WERI-Rb-1 (cell line): ENCODE measurements around the gene EFCAB8.
"Not testable (repeated sequence)": the region's sequence is repeated elsewhere in the genome, so short reads cannot be mapped to it uniquely, and the experiment has no call there.

ENCODE experiments used
- DNase-seq: peaks from one replicate; pipeline ENCODE4 v3.0.0-alpha.2; 2020
- H3K27ac ChIP-seq: fragments of 250-450 bp; sonication (Bioruptor Pico); 2 replicates; pipeline ENCODE4 v1.5.1; 2020; ENCODE audit warnings: mild to moderate bottlenecking, moderate library complexity
- H3K27me3 ChIP-seq: fragments of 250-450 bp; sonication (Bioruptor Pico); 2 replicates; pipeline ENCODE4 v1.5.1; 2021; ENCODE audit warnings: mild to moderate bottlenecking, low read depth, moderate library complexity; ENCODE audit not compliant: insufficient read depth, severe bottlenecking
- H3K36me3 ChIP-seq: fragments of 250-450 bp; sonication (Bioruptor Pico); 2 replicates; pipeline ENCODE4 v1.5.1; 2020; ENCODE audit warnings: mild to moderate bottlenecking, moderate library complexity
- H3K4me3 ChIP-seq: 2 replicates; pipeline ENCODE4 v1.5.1; 2011; ENCODE audit warnings: low read depth, mild to moderate bottlenecking, control low read depth, low read length
- H3K9me3 ChIP-seq: fragments of 250-450 bp; sonication (Bioruptor Pico); 2 replicates; pipeline ENCODE4 v1.5.1; 2021; ENCODE audit warnings: mild to moderate bottlenecking, moderate library complexity; ENCODE audit not compliant: severe bottlenecking
- CTCF ChIP-seq: IDR thresholded peaks from 2 replicates; pipeline ENCODE4 v1.5.1; 2011; ENCODE audit warnings: low read depth, mild to moderate bottlenecking, control low read depth, inconsistent platforms, low read length

The EFCAB8 gene

DNA sequence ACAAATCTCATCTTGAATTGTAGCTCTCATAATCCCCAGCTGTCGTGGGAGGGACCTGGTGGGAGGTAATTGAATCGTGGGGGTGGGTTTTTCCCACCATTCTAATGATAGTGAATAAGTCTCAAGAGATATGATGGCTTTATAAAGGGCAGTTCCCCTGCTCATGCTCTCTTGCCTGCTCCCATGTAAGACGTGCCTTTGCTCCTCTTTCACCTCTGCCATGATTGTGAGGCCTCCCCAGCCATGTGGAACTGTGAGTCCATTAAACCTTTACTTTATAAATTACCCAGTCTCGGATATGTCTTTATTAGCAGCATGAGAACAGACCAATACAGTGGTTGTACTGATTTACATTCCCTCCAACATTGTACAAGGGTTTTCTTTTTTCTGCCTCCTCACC lies 75.9 kb downstream of the EFCAB8 start:
- no peak for DNase-seq
- H3K4me3 ChIP-seq, result no peak overlapping the region
- peaks cover 3% of the 10 kb centered on the region for H3K9me3 ChIP-seq
- no peak for TF ChIP-seq CTCF
- no peak overlapping the region for H3K27ac ChIP-seq
- no peaks in the 10 kb centered on the region for H3K36me3 ChIP-seq
- no peaks in the 10 kb centered on the region for H3K27me3 ChIP-seq

DNA sequence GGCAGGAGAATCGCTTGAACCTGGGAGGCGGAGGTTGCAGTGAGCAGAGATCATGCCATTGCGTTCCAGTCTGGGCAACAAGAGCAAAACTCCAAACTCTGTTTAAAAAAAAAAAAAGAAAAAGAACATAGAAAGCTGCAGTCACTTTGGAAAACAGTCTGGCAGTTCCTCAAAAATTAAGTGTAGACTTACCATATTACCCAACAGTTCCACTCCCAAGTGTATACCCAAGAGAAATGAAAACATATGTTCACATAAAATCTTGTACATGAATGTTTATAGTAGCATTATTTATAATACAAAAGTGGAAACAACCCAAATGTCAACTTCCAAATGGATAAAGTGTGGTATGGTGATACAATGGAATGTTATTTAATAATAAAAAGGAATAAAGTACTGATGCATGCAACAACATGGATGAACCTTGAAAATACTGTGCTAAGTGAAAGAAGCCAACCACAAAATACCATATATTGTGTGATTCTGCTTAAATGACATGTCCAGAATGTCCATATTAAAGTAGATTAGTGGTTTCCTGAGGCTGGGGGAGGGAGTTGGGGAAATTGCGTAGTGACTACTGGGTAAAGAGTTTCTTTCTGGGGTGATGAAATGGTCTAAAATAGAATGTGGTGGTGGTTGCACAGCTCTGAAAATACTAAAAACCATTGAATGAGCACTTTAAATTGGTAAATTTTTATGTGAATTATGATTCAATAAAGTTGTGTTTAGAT lies 82.6 kb downstream of the EFCAB8 start:
- H3K4me3 ChIP-seq, result no peak overlapping the region
- H3K27ac ChIP-seq, result no peak overlapping the region
- no peak for TF ChIP-seq CTCF
- DNase-seq, result no peak
- H3K36me3 ChIP-seq, result no peaks in the 10 kb centered on the region
- peaks cover 3% of the 10 kb centered on the region for H3K9me3 ChIP-seq
- no peaks in the 10 kb centered on the region for H3K27me3 ChIP-seq

- Histone ChIP-seq H3K4me3 (no peak overlapping the region), H3K36me3 (no peaks in the 10 kb centered on the region), H3K9me3 (no peaks in the 10 kb centered on the region), H3K27me3 (no peaks in the 10 kb centered on the region), H3K27ac (no peak overlapping the region)
- no peak for TF ChIP-seq CTCF
- no peak for DNase-seq
Measured at GRCh38 chr20:32943490-32944052, 84.8 kb downstream of the EFCAB8 start.

DNA sequence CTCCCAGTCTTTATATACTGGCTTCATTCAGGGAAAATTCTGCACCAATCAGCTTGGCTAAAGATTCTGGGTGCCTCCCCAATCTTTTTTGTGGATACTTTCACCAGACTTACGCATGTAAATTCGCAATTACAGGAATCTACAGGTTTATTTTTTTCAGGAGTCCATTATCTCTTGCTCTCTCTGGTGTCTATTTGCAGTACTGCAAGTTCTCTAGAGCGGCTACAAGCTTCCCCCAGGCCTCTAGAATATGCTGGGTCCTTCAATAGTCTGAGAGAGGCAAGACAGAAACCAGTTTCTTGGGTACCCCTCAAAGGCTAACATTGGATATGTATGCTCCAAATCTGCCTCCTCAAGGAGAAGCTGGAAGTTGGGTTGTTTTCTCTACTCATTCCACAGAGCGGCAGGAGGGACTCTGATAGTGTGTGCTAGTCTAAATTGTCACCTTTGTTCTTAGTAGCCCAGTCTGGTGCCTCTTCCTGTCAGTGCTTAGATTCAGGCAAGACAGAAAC lies 87.0 kb downstream of the EFCAB8 start:
- H3K9me3 ChIP-seq, result no peaks in the 10 kb centered on the region
- DNase-seq, result no peak
- H3K4me3 ChIP-seq, result no peak overlapping the region
- no peaks in the 10 kb centered on the region for H3K36me3 ChIP-seq
- no peaks in the 10 kb centered on the region for H3K27me3 ChIP-seq
- no peak overlapping the region for H3K27ac ChIP-seq
- TF ChIP-seq CTCF, result peak; percentile 51

GRCh38 chr20:32946629-32947028 lies 87.9 kb downstream of the EFCAB8 start:
- Histone ChIP-seq H3K4me3 (no peak overlapping the region), H3K27me3 (no peaks in the 10 kb centered on the region)

DNA sequence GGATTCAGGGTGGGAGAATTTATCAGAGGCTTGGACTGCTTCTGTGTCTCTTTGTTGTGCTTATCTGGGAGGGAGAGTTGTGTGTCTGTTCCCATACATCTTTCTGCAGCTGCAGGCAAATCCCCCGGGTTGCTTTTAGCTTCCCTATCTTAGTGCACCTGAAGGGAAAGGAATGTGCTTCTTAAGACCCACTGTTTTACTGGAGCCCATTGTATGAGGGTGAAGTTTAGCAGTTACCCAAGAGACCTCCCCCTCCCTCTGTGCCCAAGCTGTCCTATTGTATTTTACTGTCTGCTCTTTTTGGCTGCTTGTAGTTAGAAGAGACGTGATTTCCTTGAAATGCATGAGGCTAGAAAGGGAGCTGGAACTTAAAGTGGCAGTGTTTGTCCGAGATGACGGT lies 91.8 kb downstream of the EFCAB8 start:
- H3K27me3 ChIP-seq, H3K9me3 ChIP-seq, H3K36me3 ChIP-seq, DNase-seq, H3K4me3 ChIP-seq, H3K27ac ChIP-seq: not testable (repeated sequence)

More at GRCh38 chr20:32946629-32947028, 87.9 kb downstream of the EFCAB8 start:
- Histone ChIP-seq H3K27ac (no peak overlapping the region), H3K36me3 (no peaks in the 10 kb centered on the region), H3K9me3 (no peaks in the 10 kb centered on the region)
- DNase-seq, result no peak
- TF ChIP-seq CTCF, result no peak
